ENCODE measurements around the gene DMRT2.

- TF ChIP-seq CTCF (IDR thresholded peaks at IDR 0.05; ENCODE audit: poor library complexity): no peak
- no peak for TF ChIP-seq EZH2 (IDR thresholded peaks at IDR 0.05; ENCODE audit: borderline replicate concordance)
- no peak for TF ChIP-seq EZH2phosphoT487 (IDR thresholded peaks at IDR 0.05; ENCODE audit: low read depth, severe bottlenecking, unreplicated experiment)
Observed at GRCh38 chr9:1052365-1053281, 2.5 kb downstream of the DMRT2 start.
